Measurements from ENCODE around the gene OR1M1.

Gene OR1M1

GRCh38 chr19:9140159-9140874 is 53.5 kb downstream of the OR1M1 start, which contains the start of gene ZNF317:
ZNF317 (plus strand) TSS chr19:9140397; CDS start chr19:9156017, 15,620 bp downstream.
- H3K4me1 ChIP-seq (ENCODE audit: insufficient read depth, low read length) = peaks cover 7% of the 10 kb centered on the region

GRCh38 chr19:9144920-9145319 is 58.1 kb downstream of the OR1M1 start:
- Histone ChIP-seq H3K4me3 (ENCODE audit: low read depth in 1 of 2, low read length in 2 of 2) (no peak overlapping the region), H3K27ac (ENCODE audit: low read depth, low read length) (no peak overlapping the region), H3K36me3 (ENCODE audit: insufficient read depth, low read length) (peaks cover 10% of the 10 kb centered on the region), H3K27me3 (ENCODE audit: control insufficient read depth in 1 of 2, insufficient read depth in 2 of 2, low read length in 2 of 2) (no peaks in the 10 kb centered on the region), H3K9me3 (ENCODE audit: low read length) (peaks cover 9% of the 10 kb centered on the region), H3K9ac (ENCODE audit: low read length) (no peak overlapping the region), H3K4me1 (ENCODE audit: insufficient read depth, low read length) (peaks cover 7% of the 10 kb centered on the region)

More at GRCh38 chr19:9140159-9140874, 53.5 kb downstream of the OR1M1 start, which contains the start of gene ZNF317:
- Histone ChIP-seq H3K27ac (ENCODE audit: low read depth, low read length) (peak within 1 kb of the TSS; percentile 91), H3K9ac (ENCODE audit: low read length) (peak within 1 kb of the TSS; percentile 96), H3K36me3 (ENCODE audit: insufficient read depth, low read length) (no peaks in the 10 kb centered on the region), H3K9me3 (ENCODE audit: low read length) (peaks cover 9% of the 10 kb centered on the region), H3K4me3 (ENCODE audit: low read depth in 1 of 2, low read length in 2 of 2) (peak within 1 kb of the TSS; percentile 85 to 98), H3K27me3 (ENCODE audit: control insufficient read depth in 1 of 2, insufficient read depth in 2 of 2, low read length in 2 of 2) (no peaks in the 10 kb centered on the region)

All from muscle layer of colon (tissue), 2 donors.